CD4-positive, alpha-beta T cell treated with Interleukin-4 for 1 hour (primary cell): Measurements from ENCODE around the gene FBXO15.
A peak's percentile ranks its signal among the peaks of the same experiment; 100 is the strongest.

Experiments
- DNase-seq, 2 donors: peaks; one replicate each; pipeline ENCODE4 v3.0.0-alpha.2; 2020 to 2022

FBXO15 gene, protein sequence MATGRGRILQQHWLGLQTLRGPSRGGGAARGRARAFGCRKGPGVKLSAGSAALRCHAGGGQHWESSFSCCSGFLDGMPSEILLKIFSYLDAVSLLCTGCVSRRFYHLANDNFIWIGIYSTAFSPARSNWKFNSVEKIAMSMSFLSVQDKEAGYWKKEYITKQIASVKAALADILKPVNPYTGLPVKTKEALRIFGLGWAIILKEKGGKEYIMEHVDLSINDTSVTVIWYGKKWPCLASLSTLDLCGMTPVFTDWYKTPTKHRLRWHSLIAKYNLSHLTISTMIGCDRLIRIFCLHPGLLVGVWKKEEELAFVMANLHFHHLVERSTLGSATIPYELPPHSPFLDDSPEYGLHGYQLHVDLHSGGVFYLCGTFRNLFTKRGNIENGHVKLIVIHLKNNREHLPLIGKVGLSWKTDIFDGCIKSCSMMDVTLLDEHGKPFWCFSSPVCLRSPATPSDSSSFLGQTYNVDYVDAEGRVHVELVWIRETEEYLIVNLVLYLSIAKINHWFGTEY

DNA sequence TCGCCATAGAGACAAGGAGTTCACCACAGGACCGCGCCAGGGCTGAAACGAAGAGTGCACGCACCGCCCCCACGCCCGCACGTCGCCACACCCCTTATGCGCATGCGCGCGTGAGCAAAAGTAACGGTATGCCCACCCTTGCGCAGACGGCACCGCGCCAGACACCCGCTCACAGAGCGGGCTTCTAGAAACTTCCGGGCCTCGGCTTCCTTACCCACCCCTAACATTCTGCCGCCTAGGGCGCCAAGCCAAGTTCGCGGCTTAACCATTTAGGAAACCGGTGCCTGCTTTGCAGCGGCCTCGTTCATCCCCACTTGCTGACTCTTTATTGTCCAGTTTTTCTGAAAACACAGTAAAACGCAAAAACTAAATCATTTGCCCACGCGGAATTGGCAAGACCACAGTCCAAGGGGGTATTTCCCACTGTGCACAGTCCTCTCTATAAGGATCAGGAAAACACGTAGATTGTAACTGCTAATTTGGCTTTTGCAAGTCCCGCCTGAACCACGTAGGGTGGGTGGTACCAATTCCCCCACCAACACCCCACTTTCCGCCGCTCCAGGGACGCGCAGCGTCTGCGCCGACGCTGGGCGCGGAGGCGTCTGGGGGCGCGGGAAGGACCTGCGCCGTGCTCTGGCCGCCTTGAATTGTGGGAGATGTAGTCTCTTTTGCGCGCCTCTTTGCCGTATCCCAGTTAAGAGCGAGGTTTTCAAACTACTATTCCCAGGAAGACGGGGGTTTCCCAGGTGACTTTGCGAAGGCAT, at the start of gene FBXO15, which contains the start of gene TIMM21:
Gene FBXO15, minus strand, starts transcription at position 56 of the 764 bp plus-strand sequence. Its CDS starts 49 bp downstream, at position 7.
Gene TIMM21, plus strand, starts transcription at position 745 of the 764 bp plus-strand sequence. CDS start 286 bp downstream, outside the sequence.
- DNase-seq, result peak; percentile 96 to 97

DNA sequence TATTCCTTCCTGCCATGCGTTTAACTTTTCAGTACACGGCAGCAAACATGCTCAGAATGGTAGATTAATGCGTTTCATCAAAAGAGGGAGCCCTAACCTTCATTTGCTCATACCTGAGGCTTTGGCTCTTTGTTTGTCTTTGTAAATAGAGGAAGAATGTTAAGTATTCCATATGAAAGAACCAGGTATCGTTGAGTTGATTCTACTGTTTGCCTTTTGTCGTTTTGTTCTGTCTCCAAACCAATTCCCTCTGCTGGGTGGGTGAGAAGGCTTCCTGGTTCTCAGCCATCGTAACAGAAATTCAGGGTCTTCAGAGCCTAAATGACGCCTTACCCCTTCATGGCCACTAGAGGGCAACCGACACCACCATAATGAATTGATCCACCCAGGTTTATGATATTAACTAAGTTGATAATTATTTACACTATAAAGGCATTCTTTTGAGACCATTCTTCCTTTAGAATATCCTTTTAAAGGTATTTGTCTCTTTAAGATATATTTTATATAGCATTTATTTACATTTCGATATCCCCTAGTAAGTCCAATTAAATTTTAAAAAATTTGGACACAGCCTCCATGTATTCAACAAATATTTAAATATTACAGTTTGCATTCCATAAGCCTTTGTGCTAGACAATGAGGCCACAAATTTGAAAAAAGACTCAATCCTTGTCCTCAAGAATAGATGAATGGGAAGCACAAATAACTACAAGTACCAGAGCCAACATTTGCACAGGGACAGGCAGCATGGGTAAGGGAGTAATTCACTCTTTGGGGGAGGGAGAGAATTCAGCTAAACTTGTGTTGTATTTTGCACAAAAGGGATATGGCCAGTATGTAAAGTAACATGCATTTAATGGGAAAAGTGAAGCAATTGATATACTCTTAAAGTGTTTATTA, 48.8 kb upstream of the FBXO15 start:
- peak; percentile 67 to 77 for DNase-seq

DNA sequence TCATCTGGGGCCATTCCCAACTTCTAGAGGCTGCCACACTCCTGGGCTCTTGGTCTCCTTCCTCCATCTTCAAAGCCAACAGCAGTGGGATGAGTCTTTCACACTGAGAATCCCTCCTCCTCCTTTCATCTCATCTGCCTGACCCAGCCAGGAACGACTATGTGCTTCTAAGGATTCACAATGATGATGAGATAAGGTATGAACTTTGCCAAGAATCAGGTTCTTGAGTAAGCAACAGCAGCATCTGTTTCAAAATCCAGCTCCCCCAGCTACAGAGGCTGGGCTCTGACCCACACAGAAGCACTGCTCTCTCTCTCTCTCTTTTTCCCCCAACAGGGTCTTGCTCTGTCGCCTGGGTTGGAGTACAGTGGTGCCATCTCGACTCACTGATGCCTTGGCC, 47.1 kb upstream of the FBXO15 start:
- DNase-seq, result no peak

DNA sequence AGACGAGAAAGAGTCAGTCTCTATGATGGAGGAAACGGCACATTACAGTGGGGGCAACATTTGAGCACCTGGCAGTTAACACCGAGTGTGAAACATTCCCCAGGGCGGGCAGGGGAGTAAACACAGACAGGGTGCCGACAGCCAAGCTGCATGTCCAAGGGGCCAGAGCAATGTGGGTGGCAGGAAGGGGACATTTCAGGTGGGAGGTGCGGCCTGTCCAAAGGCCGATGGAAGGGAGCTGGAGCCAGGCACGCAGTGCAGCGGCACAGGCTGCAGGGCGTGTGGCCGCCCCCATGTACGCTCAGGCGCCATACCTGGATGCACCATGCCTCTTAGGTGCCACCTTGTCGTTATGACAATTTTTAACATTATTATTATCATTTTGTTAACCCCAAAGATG, 43.9 kb upstream of the FBXO15 start:
- no peak for DNase-seq

DNA sequence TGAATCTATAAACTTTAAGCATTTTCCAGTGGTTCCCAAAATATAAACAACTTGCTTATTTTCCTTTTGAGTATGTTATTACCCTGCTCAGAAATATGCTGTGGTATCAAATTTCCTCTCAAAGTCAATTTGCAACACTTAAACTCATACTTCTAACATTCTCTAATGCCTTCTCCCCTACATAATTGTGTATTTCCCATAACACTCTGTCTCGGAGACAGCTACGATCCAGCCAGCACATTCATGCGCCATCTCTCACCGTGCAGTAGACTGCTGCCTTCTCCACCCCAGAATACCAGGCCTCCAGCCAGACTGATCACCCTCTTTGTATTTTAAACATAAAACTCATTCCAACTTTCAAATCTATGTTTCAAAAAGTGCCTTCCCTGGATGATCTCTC, 42.5 kb upstream of the FBXO15 start:
- no peak for DNase-seq

DNA sequence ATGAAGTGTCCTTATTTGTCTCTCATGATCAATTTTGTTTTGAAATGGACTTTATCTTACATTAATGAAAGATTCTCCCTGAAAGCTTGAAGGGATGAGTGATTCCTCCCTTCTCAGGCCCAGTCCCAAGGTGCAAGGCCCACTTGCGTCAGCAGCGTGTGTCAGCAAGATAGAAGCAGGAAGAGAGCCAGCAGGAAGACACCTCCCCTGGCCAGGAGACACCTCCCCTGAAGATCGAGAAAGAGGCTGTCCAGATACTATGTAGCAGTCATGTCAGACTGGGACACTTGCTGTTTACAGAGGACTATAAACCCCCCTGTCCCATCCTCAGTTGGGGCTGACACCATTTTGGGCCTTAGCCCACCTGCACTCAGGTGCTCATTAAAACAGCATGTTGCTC, 39.0 kb upstream of the FBXO15 start:
- DNase-seq, result no peak

DNA sequence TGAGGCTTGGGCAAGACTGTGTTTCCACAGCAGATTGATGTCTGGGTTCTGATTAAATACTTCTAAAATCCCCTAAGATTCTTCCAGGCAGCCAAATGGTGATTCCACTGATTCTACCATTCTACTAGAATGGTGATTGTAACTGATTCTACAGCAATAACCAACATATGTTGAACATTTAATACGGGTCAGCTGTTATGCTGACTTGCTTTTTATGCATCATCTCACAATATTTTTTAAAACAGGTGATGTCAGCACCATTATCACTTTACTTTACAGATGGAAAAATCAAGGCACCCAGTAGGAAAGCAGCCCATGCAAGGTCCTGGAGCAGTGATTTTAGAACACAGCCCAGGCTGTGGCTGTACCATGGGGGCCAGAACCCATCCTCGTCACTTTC, 38.2 kb upstream of the FBXO15 start:
- no peak for DNase-seq

DNA sequence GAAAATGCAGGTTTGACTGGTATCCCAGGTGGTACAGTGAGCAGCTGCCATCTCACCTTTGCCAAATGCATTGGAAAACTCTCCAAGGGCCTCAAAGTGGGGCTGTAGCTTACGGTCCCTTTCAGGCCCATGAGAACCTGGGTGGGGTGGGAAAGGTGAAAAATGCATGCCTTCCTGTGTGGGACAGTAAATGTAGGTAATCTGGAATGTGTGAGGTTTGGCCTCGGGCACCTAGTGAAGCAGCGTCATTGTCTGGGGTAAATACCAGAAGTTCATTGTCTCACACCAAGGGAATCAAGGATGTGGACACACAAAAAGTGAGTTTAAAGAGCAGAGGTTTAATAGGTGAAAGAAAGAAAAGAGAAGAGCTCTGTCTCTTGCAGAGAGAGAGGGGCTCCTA, 37.2 kb upstream of the FBXO15 start:
- no peak for DNase-seq

DNA sequence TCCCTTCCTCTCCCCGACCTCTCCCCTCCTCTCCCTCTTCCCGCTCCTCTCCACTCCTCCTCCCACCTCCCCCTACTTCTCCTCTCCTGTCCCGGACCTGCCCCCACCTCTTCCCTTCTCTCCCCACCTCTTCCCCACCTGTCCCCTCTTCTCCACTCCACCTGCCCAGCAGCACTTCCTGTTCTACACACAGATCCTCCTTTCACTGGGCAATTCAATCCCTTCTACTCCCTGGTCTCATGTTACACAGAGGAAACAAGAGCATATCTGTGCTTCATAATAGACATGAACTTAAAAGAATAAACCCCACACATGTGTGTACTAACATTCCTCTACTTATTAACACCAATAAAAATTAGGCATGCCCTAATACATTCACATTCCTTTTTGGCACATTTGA, 35.5 kb upstream of the FBXO15 start:
- DNase-seq, result no peak

DNA sequence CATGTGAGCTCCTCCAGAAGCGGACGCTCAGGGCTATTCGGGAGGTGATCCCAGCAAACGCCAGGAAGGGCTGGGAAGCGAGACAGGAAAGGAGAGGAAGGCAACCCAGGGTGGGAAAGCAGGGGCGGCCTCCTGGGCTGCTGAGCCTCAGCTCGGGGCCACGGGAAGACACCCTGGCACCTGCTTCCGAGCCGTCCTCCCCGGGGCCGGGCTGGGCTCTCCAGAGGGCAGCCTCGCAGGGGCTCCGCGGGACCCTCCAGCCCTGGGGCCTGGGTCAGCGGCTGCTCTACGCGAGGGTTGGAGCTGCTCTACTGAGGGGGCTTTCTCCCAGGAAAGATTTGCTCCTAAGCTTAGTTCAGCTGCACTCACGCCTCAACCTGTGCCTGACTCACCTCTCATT, 34.7 kb upstream of the FBXO15 start:
- DNase-seq, result no peak

DNA sequence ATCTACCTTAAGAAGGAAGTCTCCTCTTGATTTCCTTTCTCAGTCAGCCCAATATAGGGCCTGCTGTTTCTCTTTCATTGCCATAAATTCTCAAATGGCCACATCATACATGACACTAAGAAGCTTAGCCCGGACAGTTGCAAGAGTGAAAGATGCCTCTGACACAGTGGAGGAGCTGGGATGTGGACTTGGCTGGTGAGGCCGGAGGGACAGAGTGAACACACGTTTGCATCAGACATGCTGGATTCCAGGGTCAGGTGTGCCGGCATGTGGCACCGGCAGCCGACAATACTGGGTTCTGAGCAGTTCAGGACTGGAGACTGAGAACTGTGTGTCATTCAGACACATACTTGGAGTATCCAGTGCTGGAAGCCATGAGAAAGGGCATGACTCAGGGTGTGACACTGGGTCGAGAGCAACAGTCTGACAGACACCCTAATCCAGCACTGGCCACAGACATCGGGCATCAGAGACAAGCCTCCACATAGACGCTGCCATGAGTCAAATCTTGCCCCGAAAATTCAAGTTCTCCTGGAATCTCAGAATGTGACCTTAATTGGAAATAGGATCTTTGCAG, 32.1 kb upstream of the FBXO15 start:
- no peak for DNase-seq

DNA sequence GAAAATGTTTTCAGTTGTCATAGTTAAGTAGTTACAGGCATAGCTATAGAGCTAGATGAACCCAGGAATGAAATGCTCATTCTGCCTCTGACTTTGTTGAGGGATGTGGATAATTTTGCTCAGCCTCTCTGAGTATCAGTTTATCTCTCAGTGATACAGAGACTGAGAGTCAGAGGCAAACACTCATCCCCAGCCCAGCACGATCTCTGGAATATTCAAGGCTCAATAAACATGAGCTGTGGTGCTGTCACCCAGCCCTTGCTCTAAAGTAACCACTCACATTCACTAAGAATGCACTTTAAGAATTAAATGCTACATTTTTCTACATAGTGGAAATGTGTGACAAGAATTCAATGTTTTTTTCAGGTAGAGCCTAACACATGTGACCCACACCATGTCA, 31.2 kb upstream of the FBXO15 start:
- DNase-seq, result no peak

DNA sequence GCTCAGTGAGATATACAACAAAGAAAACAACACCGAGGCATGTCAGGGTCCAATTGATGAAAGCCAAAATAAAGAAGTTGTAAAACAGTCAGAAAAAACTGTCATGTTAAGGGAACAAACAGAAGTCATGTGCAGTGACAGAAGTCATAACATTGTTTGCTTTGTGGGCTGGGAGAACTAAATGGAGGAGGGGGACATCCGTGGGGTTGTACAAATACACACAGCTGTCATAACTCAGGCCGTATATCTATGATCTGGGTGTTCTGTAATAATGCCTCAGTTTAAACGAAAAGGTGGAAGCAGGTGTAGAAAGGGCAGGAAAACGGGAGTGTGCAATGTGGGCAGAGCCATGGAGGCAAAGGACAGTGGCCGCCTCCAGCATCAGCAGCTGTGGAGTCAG, 28.0 kb upstream of the FBXO15 start:
- DNase-seq, result no peak

DNA sequence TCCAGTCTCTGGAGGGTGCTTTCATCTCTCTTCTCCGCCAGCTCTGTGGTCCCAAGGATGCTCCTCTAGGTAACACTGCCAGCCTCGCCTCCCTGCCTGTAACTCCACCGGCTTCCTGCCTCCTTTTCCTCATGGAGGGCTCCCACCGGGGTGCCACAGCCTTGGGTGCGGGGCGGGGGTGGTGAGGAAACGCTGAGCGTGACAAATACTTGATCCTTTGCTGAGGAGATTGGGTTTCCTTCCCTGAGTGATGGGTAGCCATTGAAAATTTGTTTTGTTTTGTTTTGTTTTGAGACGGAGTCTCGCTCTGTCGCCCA, 25.8 kb upstream of the FBXO15 start:
- DNase-seq, result no peak

DNA sequence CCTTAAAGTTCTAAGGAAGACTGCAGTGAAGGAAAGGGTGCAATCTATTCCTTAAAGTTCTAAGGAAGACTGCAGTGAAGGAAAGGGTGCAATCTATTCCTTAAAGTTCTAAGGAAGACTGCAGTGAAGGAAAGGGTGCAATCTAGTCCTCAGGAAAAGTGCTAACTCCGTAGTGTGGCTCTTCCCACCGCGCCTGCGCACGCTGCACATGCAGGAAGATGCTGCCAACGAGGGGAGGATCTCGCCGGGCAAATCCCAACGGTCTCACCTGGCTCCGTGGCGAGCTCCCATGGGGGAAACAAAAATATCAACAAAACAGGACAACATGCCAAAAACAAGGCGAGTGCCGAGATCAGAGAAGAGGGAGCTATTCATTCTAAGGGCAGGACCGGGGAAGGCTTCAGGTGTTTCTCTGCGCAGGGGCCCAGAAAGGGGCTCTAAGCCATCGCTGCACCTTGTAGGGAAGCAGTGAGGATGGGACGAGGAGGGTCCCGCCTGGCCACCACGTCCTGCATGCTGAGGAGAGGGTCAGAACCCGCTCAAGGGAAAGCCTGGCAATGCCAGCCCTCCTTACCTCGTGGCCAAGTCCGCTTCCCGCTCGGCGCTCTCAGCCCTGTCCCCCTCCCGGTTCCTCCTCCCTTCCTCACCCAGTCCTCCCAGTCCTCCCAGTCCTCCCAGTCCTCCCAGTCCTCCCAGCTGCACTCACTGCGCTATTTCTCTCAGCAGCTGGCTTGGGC, 25.2 kb upstream of the FBXO15 start:
- no peak for DNase-seq

DNA sequence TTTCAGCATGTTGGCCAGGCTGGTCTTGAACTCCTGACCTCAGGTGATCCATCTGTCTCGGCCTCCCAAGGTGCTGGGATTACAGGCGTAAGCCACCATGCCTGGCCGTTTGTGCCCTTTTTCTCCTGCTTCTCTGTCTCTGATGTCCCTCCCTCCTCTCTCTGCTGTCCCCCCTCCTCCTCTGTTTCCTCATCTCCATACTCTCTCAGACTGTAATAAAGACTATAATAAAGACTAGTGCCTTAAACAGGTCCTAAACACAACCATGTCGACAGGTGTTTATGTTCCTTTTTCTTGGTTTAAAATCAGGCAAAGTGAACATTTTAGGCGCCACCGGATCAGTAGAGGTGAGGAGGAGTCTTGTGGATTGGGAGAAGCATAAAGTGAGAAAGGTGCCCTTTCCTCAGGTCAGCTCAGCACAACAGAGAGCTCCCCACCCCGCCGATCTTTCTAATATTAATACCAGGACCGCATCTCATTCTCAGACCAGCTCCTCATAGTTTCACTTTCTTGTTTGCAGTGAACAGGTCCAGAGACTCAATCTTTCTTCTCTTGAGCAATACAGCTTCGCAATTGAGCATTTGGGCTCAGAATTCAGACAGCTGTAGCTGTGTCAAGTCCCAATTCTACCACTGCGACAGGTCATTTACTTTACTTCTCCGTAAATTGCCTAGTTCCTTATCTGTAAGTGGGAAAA, 24.4 kb upstream of the FBXO15 start:
- no peak for DNase-seq

DNA sequence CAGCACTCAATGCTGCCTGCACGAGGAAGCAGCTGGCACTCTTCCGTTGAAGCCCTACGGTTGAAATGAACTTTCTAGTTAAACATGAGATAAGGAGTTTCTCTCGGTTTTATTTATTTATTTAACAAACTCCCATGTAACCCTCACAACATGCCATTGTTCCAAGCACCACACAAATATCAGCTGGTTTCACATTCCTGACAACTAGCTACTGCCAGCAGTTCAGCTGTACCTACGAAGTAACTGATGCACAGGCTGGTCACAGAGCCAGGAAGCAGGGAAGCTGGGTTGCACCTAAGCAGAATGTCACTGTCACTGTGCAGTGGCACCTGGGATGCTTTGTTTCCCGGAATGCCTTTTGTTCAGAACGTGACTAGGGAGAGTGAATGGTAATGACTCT, 18.8 kb upstream of the FBXO15 start:
- DNase-seq, result no peak

DNA sequence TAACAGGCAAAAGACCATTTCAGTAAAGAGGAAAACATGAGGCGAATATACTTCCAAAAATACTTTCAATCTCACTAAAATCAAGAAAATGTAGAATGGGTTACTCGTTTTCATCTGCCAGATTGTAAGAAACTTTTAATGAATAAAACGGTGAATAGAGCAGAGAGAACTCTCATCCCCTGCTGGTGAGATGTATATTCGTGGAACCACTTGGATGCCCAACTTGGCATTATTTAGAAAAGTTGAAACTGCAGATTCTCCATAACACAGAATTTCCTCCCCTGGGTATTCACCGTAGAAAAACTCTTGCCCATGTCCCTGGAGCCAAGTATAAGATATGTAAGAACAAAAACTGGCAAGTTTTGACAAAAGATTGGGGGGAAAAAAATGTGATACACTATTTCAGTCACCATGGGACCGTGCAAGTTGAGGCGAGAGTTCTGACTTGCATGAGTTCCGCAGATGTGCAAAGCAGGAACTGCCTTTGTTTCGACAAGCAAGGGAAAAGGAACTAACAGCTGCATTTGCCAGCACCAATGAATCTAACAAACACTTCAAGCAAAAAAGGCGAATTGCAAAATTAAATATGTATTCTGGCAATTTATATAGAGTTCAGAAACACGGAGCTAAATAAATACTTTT, 15.5 kb upstream of the FBXO15 start:
- no peak for DNase-seq

DNA sequence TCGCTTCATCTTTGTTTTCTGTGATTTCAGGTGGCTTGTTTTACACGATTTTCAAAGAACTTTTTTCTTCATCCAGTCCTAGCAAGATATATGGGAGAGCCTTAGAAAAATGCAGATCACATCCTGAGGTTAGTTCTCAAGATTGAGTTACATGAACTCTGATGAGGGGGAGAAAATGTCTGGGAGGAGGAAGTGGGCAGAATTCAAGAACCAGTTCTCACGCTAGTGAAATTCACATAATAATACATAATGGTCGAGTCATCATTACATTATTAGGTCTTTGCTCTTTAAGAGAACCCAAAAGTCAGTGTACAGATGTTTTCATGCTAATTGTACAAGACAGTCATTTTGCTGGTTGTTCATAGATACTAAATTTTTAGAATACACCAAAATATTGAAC, 7.6 kb upstream of the FBXO15 start:
- no peak for DNase-seq

DNA sequence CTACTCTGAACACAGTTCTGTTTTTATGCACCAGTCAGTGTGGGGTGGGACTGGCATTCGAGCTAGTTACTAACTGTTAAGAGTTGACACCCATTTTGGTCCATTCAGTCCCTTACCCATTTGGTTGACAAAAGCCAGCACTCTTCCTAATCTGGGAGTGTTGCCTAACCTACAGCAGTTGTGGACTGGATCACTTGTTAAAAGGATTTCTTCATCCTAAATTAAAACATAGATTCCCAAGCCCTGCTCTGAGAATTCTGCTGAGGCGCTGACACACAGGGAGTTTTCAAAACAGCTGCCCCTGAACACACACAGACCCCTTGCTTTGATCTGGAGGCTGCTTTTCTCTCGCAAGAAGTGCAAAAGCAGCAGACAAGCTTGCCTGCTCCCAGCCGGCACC, 7.1 kb upstream of the FBXO15 start:
- DNase-seq, result no peak

DNA sequence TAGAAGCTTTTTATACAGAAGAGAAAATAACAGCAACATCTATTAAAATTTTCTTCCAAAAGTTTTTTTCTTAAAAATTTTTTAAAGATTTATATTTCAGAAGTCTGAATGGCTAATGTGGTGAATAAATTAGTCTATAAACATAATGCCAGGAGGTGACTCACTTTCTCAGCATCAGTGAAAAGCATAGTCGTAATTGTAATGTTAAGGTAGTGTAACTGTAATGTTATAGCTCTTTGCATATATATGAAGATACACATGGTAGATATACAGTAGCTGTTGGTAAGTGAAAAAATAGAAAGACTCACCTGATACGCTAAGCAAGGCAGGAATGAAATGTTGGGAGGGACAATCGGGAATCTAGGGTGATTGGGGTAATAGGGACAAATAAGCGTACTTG, 6.2 kb upstream of the FBXO15 start:
- DNase-seq, result no peak
